ENCODE results near the gene UBR3.

UBR3 gene

GRCh38 chr2:169887120-169887519 is 59.9 kb downstream of the UBR3 start:
- Histone ChIP-seq H3K4me3 (ENCODE audit: low read depth, low read length) (no peak overlapping the region), H3K9me3 (ENCODE audit: control insufficient read depth, insufficient read depth, low read depth, low read length) (no peaks in the 10 kb centered on the region), H3K27ac (ENCODE audit: extremely low read depth, low read depth, low read length) (no peak overlapping the region), H3K36me3 (ENCODE audit: control insufficient read depth in 2 of 2, insufficient read depth in 1 of 2, low read length in 2 of 2) (peaks cover 0 to 9% of the 10 kb centered on the region in 2 experiments; a peak in 2 of 3 replicates), H3K4me1 (ENCODE audit: control insufficient read depth, insufficient read depth, low read length) (peaks cover 10% of the 10 kb centered on the region; the same call in 1 of the 2 replicates)
- ChIA-PET CTCF (interaction anchor here (0.6 to 0.7 kb wide), 3 partner anchors 45 to 1329 kb away, joined by 3 to 4 read pairs (median 4); no protein-coding TSS in a partner anchor), POLR2A (no interaction called here)
- TF ChIP-seq ZNF623 (tag by site-specific recombination; IDR thresholded peaks at IDR 0.05) (no peak), ZNF16 (tag by site-specific recombination; IDR thresholded peaks at IDR 0.05; ENCODE audit: low read depth) (no peak), KLF1 (tag by site-specific recombination; IDR thresholded peaks at IDR 0.05) (no peak), ZSCAN4 (tag by site-specific recombination; IDR thresholded peaks at IDR 0.05) (no peak), ZBTB26 (tag by site-specific recombination; optimal IDR thresholded peaks at IDR 0.05) (no peak), ZNF624 (tag by site-specific recombination; IDR thresholded peaks at IDR 0.05) (no peak), ZNF239 (tag by site-specific recombination; IDR thresholded peaks at IDR 0.05) (no peak), MZF1 (tag by site-specific recombination; IDR thresholded peaks at IDR 0.05; ENCODE audit: borderline replicate concordance) (no peak), ZSCAN23 (tag by site-specific recombination; IDR thresholded peaks at IDR 0.05) (no peak)

GRCh38 chr2:169891593-169892298 is 64.5 kb downstream of the UBR3 start:
- no peak overlapping the region for H3K27ac ChIP-seq (ENCODE audit: extremely low read depth, low read depth, low read length)
- no peaks in the 10 kb centered on the region for H3K9me3 ChIP-seq (ENCODE audit: control insufficient read depth, insufficient read depth, low read depth, low read length)
- peaks cover 0 to 17% of the 10 kb centered on the region in 2 experiments; a peak in 1 of 3 replicates for H3K36me3 ChIP-seq (ENCODE audit: control insufficient read depth in 2 of 2, insufficient read depth in 1 of 2, low read length in 2 of 2)
- H3K4me3 ChIP-seq (ENCODE audit: low read depth, low read length): no peak overlapping the region
- ChIA-PET CTCF (no interaction called here), POLR2A (no interaction called here)
- peaks cover 7% of the 10 kb centered on the region; the same call in 1 of the 2 replicates for H3K4me1 ChIP-seq (ENCODE audit: control insufficient read depth, insufficient read depth, low read length)
- TF ChIP-seq ZBTB8A (tag by site-specific recombination; IDR thresholded peaks at IDR 0.05) (no peak), ZNF791 (tag by site-specific recombination; IDR thresholded peaks at IDR 0.05) (no peak), ZBTB10 (tag by site-specific recombination; IDR thresholded peaks at IDR 0.05) (no peak), GLI4 (tag by site-specific recombination; IDR thresholded peaks at IDR 0.05) (no peak), ZNF366 (tag by site-specific recombination; conservative IDR thresholded peaks at IDR 0.05) (peak; percentile 49), ZNF404 (tag by site-specific recombination; IDR thresholded peaks at IDR 0.05) (no peak), ZNF19 (tag by site-specific recombination; IDR thresholded peaks at IDR 0.05; ENCODE audit: low read depth) (no peak), ZNF629 (tag by site-specific recombination; IDR thresholded peaks at IDR 0.05) (peak; percentile 80), ZSCAN16 (tag by site-specific recombination; IDR thresholded peaks at IDR 0.05) (no peak), PRDM10 (tag by site-specific recombination; IDR thresholded peaks at IDR 0.05) (no peak), PBX3 (CRISPR knock-in tag; IDR thresholded peaks at IDR 0.05) (no peak), ZNF302 (tag by site-specific recombination; IDR thresholded peaks at IDR 0.05; ENCODE audit: low read depth) (no peak), ZNF513 (tag by site-specific recombination; IDR thresholded peaks at IDR 0.05) (no peak), ZNF658 (tag by site-specific recombination; IDR thresholded peaks at IDR 0.05) (no peak), ZSCAN30 (tag by site-specific recombination; IDR thresholded peaks at IDR 0.05) (no peak)
